Heart right ventricle (tissue), 16 donors: ENCODE measurements around the gene GSTA1. TPM values are rescaled to one million over a fixed set of nuclear protein-coding genes. Genes with fewer than 3 reads are reported as not detected.
"Not testable (repeated sequence)": the region's sequence is repeated elsewhere in the genome, so short reads cannot be mapped to it uniquely, and the experiment has no call there.

Source experiments
- ATAC-seq, 8 donors: fragments of 200-7000 bp; cut with Tn5 transposase; one replicate each; pipeline ENCODE4 v1.9.1; 2020; ENCODE audit warnings: mild to moderate bottlenecking in 8 of 8, moderate library complexity in 8 of 8, moderate number of reproducible peaks in 1 of 8
- DNase-seq, 2 donors: peaks; one replicate each; pipeline ENCODE4 v3.0.0-alpha.2; 2020
- H3K27ac ChIP-seq, 10 donors: fragments of 200-600 bp; sonication (generic) in 2 of 10; one replicate each; pipeline versions ENCODE4 v1.5.0 to v1.8.0; 2020 to 2022; ENCODE audit warnings: mild to moderate bottlenecking in 3 of 10
- H3K27me3 ChIP-seq, 7 donors: fragments of 200-600 bp; one replicate each; pipeline ENCODE4 v1.8.0; 2021 to 2022; ENCODE audit warnings: mild to moderate bottlenecking in 2 of 7
- H3K36me3 ChIP-seq, 9 donors: fragments of 200-600 bp; sonication (generic) in 1 of 9; one replicate each; pipeline versions ENCODE4 v1.5.0 to v1.8.0; 2020 to 2022; ENCODE audit warnings: mild to moderate bottlenecking in 2 of 9
- H3K4me1 ChIP-seq, 9 donors: fragments of 200-600 bp; sonication (generic) in 1 of 9; one replicate each; pipeline versions ENCODE4 v1.5.0 to v1.8.0; 2020 to 2022; ENCODE audit warnings: mild to moderate bottlenecking in 4 of 9
- H3K4me3 ChIP-seq, 10 donors: fragments of 200-600 bp; sonication (generic) in 2 of 10; one replicate each; pipeline versions ENCODE4 v1.5.0 to v1.8.0; 2020 to 2022; ENCODE audit warnings: mild to moderate bottlenecking in 7 of 10, moderate library complexity in 2 of 10
- H3K9me3 ChIP-seq, 11 donors: fragments of 200-600 bp in 10 of 11; sonication (generic) in 2 of 11; one replicate each; pipeline versions ENCODE4 v1.5.0 to v1.8.0; 2013 to 2022; ENCODE audit warnings: mild to moderate bottlenecking in 2 of 11, control low read depth in 1 of 11, moderate library complexity in 1 of 11
- WGBS, 2 donors: extraction: QIAGEN DNeasy Blood & Tissue Kit; methylation state at CpG; one replicate each; pipeline ENCODE4 v1.1.7; 2013; ENCODE audit warnings: inconsistent platforms in 1 of 2; 5-methylcytosine and 5-hydroxymethylcytosine counted together
- intact Hi-C, 10 donors: fragments of 100-400 bp; cut with DNase I; formaldehyde crosslinking; loops; one replicate each; pipeline versions ENCODE4 v1.11.1 to v1.14.2; 2022
- polyA plus RNA-seq, 2 donors: library from polyadenylated mRNA; stranded (reverse); fragments of 200-250 nt; gene quantifications; one replicate each; pipeline ENCODE4 v1.2.3, GENCODE V29; 2013
- total RNA-seq, 10 donors: library from RNA; stranded (reverse); fragmentation: NEBNext Ultra II Directional in 3 of 10; extraction: Animal tissue kit (Norgen Biotek cat#: 25700) in 3 of 10; gene quantifications; one replicate each; pipeline versions ENCODE4 v1.2.1 to v1.2.4, GENCODE V29; 2021 to 2023
- TF ChIP-seq, protein P1 (sequence below), 9 donors: fragments of 200-600 bp; sonication (generic) in 2 of 9; IDR thresholded peaks; one replicate each; pipeline versions ENCODE4 v1.5.0 to v1.8.0; 2021 to 2022; ENCODE audit warnings: antibody characterized with exemption in 9 of 9, mild to moderate bottlenecking in 5 of 9, moderate library complexity in 1 of 9
- donor health status: Arrhythmogenic right ventricular cardiomyopathy.
- donor health status: ischemic (EF 13 %, LVEDD 7.1; RV severe dilation, severe dysfunction).
- donor health status: healthy with polysubstance abuse.
- donor health status: DM: no; HTN: yes; CAD: no.
- donor health status: DM: no; HTN: no; CAD: no.
- donor health status: ischemic (EF 25% LVEDD 6.9; RV normal size, moderate dysfunction).
- donor health status: ischemic (EF 25% LVEDD 5.7; RV mildly dilated, moderate dysfunction).
- donor health status: healthy.
- donor health status: DM: yes; HTN: yes; CAD: no.
- donor health status: Ischemic cardiomyopathy.
- donor health status: ischemic (EF 35%, LVEDD 5.7; RV mildly dilated, moderate dysfunction).
- donor health status: nonischemic (EF 11% LVEDD 7.7; RV severe dilation, severe dysfunction).
- donor health status: DM: yes; HTN: yes; CAD: no.
- donor health status: PGD.
- donor health status: ischemic (EF 29% LVEDD 5.4; RV normal size, mild dysfunction).
- donor health status: nonischemic (EF 23%, LVEDD 6.1; RV moderate dilation, normal function).

Gene GSTA1
- total and polyA plus RNA-seq, 12 donors, result not detected

DNA sequence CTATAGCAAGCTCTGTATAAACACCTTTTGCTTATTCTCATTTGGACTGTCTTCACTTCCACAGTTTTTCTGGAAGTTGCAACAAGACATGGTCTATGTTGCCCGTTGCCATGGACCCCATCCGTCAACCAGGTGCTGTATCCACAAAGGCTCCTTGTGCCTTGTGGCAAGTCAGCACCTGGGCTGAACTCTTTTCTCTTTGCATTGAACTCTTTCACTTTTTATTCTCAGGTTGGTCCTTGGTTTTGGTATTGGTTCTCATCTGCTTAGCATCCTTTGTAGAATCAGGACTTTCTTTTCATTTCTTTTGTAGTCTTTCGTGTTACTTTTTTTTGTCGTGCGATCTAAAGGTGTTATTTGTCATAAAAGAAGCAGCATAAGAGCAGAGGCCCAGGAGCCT lies 5.0 kb upstream of the GSTA1 start:
- DNase-seq (no peak), ATAC-seq (no peak)
- TF ChIP-seq, protein P1, sequence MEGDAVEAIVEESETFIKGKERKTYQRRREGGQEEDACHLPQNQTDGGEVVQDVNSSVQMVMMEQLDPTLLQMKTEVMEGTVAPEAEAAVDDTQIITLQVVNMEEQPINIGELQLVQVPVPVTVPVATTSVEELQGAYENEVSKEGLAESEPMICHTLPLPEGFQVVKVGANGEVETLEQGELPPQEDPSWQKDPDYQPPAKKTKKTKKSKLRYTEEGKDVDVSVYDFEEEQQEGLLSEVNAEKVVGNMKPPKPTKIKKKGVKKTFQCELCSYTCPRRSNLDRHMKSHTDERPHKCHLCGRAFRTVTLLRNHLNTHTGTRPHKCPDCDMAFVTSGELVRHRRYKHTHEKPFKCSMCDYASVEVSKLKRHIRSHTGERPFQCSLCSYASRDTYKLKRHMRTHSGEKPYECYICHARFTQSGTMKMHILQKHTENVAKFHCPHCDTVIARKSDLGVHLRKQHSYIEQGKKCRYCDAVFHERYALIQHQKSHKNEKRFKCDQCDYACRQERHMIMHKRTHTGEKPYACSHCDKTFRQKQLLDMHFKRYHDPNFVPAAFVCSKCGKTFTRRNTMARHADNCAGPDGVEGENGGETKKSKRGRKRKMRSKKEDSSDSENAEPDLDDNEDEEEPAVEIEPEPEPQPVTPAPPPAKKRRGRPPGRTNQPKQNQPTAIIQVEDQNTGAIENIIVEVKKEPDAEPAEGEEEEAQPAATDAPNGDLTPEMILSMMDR (IDR thresholded peaks at IDR 0.05), result no peak
- Histone ChIP-seq H3K9me3 (no peaks in the 10 kb centered on the region), H3K27ac (no peak overlapping the region), H3K27me3 (peaks cover 0 to 4% (median 0%) of the 10 kb centered on the region in 7 donors), H3K36me3 (no peaks in the 10 kb centered on the region), H3K4me3 (no peak overlapping the region), H3K4me1 (no peaks in the 10 kb centered on the region)
- WGBS, 2 donors, result 94 to 95% methylated on average over 5 of the region's 5 CpGs
- intact Hi-C loops, result no loop called here

DNA sequence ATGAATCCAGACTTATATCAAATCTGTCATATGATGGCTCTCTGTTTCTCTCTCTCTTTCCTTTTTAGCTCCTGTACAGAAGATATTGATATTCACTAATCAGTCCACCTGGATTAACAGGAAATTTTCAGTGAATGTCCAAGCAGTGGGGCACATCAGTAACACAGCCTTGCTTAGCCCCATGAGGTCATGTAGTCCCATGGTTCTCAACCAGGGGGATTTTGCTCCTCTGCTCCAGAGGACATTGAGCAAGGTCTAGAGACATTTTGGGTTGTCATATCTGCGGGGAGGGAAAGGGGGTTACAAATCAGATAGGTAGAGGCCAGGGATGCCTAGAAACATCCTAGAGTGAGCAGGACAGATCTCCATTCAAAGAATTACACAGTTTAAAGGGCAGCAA lies 810 bp downstream of the GSTA1 start:
- ATAC-seq (no peak), DNase-seq (no peak)
- Histone ChIP-seq H3K4me3 (no peak overlapping the region), H3K4me1 (no peaks in the 10 kb centered on the region), H3K9me3 (no peaks in the 10 kb centered on the region), H3K27ac (no peak overlapping the region), H3K27me3 (peaks cover 0 to 4% (median 0%) of the 10 kb centered on the region in 7 donors), H3K36me3 (no peaks in the 10 kb centered on the region)
- TF ChIP-seq, protein P1 (IDR thresholded peaks at IDR 0.05), result no peak
- intact Hi-C loops, result no loop called here
- WGBS, 2 donors, result 79 to 87% methylated on average over 1 of the region's 1 CpG

DNA sequence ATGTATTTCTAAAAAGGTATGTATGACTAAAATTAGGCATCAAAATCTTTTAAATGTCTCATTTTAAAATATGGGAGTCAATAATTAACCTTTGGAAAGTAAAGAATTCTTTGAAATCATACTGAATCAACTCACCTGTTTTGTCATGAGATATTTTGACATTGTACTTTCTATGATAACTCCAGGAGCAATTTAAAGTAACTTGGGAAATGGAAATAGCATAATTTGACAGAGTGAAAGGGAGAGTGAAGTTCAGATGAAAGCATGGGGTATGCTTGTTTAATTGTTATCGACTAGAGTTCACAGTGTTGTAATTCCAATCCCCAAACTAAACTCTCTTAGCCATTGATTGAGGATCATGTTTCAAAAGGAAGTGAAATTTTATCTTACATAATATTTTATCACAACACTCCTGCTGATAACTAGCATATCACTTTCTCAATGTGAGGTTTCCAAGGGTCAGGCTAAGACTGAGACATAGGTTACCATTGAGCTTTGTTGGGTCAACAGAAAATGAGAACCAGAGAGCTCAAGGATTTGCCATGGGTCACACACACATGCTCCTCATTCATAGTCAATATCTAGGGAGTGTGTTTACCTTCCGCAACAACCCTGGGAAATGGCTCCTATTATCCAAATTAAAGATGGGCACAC lies 2.3 kb downstream of the GSTA1 start:
- no peaks in the 10 kb centered on the region for H3K9me3 ChIP-seq
- 88 to 90% methylated on average over 2 of the region's 2 CpGs for WGBS, 2 donors
- DNase-seq (no peak), ATAC-seq (no peak)
- no peak overlapping the region for H3K27ac ChIP-seq
- H3K27me3 ChIP-seq, result no peaks in the 10 kb centered on the region
- no peak overlapping the region for H3K4me3 ChIP-seq
- no peaks in the 10 kb centered on the region for H3K4me1 ChIP-seq
- intact Hi-C loops, result no loop called here
- TF ChIP-seq, protein P1 (IDR thresholded peaks at IDR 0.05), result no peak
- H3K36me3 ChIP-seq, result no peaks in the 10 kb centered on the region

DNA sequence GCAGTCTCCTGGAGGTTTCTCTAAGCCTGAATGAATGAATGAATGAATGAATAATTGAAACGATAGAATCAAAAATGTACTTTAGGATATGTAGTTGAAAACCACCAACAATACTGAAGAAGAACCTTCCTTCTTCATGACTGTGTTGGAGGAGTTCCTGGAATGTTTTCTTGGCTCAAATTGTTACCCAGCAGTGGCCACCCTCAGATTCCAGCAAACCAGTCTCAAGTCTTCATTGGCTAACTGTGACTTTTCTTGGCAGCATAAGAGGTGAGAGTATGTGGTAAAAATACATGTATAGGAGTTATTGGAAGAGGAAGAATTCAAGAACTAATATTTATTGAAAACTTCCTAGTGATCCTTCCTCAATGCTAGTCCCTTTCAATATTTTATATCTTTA lies 4.3 kb downstream of the GSTA1 start:
- DNase-seq, H3K27ac ChIP-seq, H3K4me1 ChIP-seq, H3K36me3 ChIP-seq, H3K4me3 ChIP-seq, ATAC-seq, H3K27me3 ChIP-seq, H3K9me3 ChIP-seq, intact Hi-C loops: not testable (repeated sequence)
- WGBS, 2 donors, result 80 to 97% methylated on average over 1 of the region's 1 CpG

DNA sequence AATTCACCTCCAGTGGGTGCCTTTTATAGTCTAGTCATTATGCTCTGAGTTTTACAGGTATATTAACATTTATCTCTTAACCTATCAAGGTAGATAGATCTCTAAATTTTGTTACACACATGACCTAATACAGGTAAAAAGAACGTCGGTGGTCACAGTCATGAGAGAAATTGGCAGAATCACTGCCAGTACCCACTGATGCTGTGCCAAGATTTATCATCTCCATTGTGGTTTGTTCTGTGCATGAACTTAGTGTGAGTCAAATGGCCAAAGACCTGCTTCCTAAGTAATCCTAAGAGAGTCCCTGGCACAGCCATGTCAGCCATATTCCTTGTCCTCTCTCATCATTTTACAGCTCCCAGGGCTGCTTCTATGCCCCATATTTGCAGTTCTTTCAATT lies 9.2 kb downstream of the GSTA1 start:
- DNase-seq, H3K4me3 ChIP-seq, H3K27me3 ChIP-seq, intact Hi-C loops, H3K27ac ChIP-seq, H3K36me3 ChIP-seq, ATAC-seq, H3K4me1 ChIP-seq, H3K9me3 ChIP-seq: not testable (repeated sequence)
- WGBS, 2 donors, result 82 to 84% methylated on average over 2 of the region's 2 CpGs
